Measurements from ENCODE around the gene CASP1.

- TF ChIP-seq CTCF (IDR thresholded peaks at IDR 0.05; ENCODE audit: low read depth, low read length) (no peak), MYC (IDR thresholded peaks at IDR 0.05; ENCODE audit: low read depth, low read length) (no peak), POLR2A (IDR thresholded peaks at IDR 0.05; ENCODE audit: extremely low read depth, insufficient read length) (no peak)
Observed at GRCh38 chr11:105022527-105022926, 12.4 kb downstream of the CASP1 start.

All from NB4 (cell line).